Heart left ventricle (tissue), 13 donors: ENCODE results near the gene SCAMP5.

Source experiments
- CTCF ChIP-seq, 12 donors: fragments of 200-600 bp; sonication (generic) in 4 of 12; IDR thresholded peaks; one replicate each; pipeline versions ENCODE4 v1.5.0 to v1.8.0; 2018 to 2022; ENCODE audit warnings: antibody characterized with exemption in 12 of 12, mild to moderate bottlenecking in 5 of 12
- POLR2A ChIP-seq, 2 donors: fragments of 450-650 bp; IDR thresholded peaks; one replicate each; pipeline ENCODE4 v1.6.1; 2017; ENCODE audit warnings: antibody characterized with exemption in 2 of 2, mild to moderate bottlenecking in 2 of 2, moderate library complexity in 2 of 2
- donor health status: ischemic (EF 13 %, LVEDD 7.1; RV severe dilation, severe dysfunction).
- donor health status: DM: no; HTN: yes; CAD: no.
- donor health status: DM: no; HTN: no; CAD: no.
- donor health status: ischemic (EF 25% LVEDD 6.9; RV normal size, moderate dysfunction).
- donor health status: ischemic (EF 25% LVEDD 5.7; RV mildly dilated, moderate dysfunction).
- donor health status: ischemic (EF 35%, LVEDD 5.7; RV mildly dilated, moderate dysfunction).
- donor health status: nonischemic (EF 11% LVEDD 7.7; RV severe dilation, severe dysfunction).
- donor health status: DM: yes; HTN: yes; CAD: no.
- donor health status: PGD.
- donor health status: ischemic (EF 29% LVEDD 5.4; RV normal size, mild dysfunction).
- donor health status: nonischemic (EF 23%, LVEDD 6.1; RV moderate dilation, normal function).

- TF ChIP-seq CTCF (IDR thresholded peaks at IDR 0.05): no peak
- no peak for TF ChIP-seq POLR2A (IDR thresholded peaks at IDR 0.05)
Observed at GRCh38 chr15:75008221-75008625, 12.9 kb downstream of the SCAMP5 start.
